ENCODE results near the gene SLC35F3.

DNA sequence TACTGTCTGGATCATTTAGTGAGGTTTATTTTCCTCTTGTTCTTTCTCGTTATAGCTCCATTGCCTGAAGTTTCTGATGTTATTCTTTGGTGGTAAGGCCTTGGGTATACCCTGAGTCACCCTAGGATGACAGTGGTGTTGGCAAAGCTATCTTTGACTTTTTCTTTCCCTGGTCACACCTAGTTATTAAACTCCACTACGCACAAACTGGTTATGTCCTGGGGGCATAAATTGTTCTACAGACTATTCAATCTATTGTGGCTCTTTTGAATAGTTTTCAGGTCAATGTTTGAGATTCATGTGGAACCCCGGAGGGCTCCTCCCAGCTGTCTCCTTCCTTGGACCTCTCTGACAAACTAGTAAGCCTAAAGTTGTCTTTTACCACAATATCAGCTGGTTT is 157.7 kb downstream of the SLC35F3 start:
- TF ChIP-seq ATF2 (CRISPR knock-in tag; IDR thresholded peaks at IDR 0.05) (no peak), RFX7 (CRISPR knock-in tag; IDR thresholded peaks at IDR 0.05) (no peak), CTCF (IDR thresholded peaks at IDR 0.05 in 2 of 3, conservative IDR thresholded peaks at IDR 0.05 in 1 of 3; ENCODE audit: insufficient read depth in 2 of 3, low read depth in 1 of 3, low read length in 3 of 3) (no peak), FOXJ3 (CRISPR knock-in tag; IDR thresholded peaks at IDR 0.05) (no peak)

Measured in K562 (cell line).